Measurements from ENCODE around the gene TOM1L1.

Gene TOM1L1

GRCh38 chr17:54891176-54891821, 9.4 kb upstream of the TOM1L1 start:
- TF ChIP-seq POLR2A (IDR thresholded peaks at IDR 0.05; ENCODE audit: low read depth, low read length) = no peak
- no peak for TF ChIP-seq PAX5 (IDR thresholded peaks at IDR 0.05; ENCODE audit: insufficient read depth, low read length, severe bottlenecking)
- TF ChIP-seq TAF1 (IDR thresholded peaks at IDR 0.05; ENCODE audit: low read depth, low read length) = no peak
- no peak for TF ChIP-seq POU2F2 (IDR thresholded peaks at IDR 0.05; ENCODE audit: low read depth, low read length)
- no peak for TF ChIP-seq POLR2AphosphoS5 (IDR thresholded peaks at IDR 0.05; ENCODE audit: low read depth, low read length)
- no peak for TF ChIP-seq SPI1 (IDR thresholded peaks at IDR 0.05; ENCODE audit: low read depth, low read length)
- FAIRE-seq (no peak), DNase-seq (ENCODE audit: insufficient read length, low spot score) (peak; percentile 12)

- TF ChIP-seq SPI1 (IDR thresholded peaks at IDR 0.05; ENCODE audit: low read depth, low read length) = no peak
- TF ChIP-seq POLR2AphosphoS5 (IDR thresholded peaks at IDR 0.05; ENCODE audit: low read depth, low read length) = no peak
- TF ChIP-seq TAF1 (IDR thresholded peaks at IDR 0.05; ENCODE audit: low read depth, low read length) = no peak
- TF ChIP-seq PAX5 (IDR thresholded peaks at IDR 0.05; ENCODE audit: insufficient read depth, low read length, severe bottlenecking) = no peak
- no peak for TF ChIP-seq POLR2A (IDR thresholded peaks at IDR 0.05; ENCODE audit: low read depth, low read length)
- TF ChIP-seq POU2F2 (IDR thresholded peaks at IDR 0.05; ENCODE audit: low read depth, low read length) = no peak
- FAIRE-seq = no peak
These were observed 8.3 kb upstream of the TOM1L1 start for GRCh38 chr17:54892360-54892759.

GRCh38 chr17:54898576-54898975, 2.1 kb upstream of the TOM1L1 start:
- TF ChIP-seq POLR2AphosphoS5 (IDR thresholded peaks at IDR 0.05; ENCODE audit: low read depth, low read length) (no peak), POU2F2 (IDR thresholded peaks at IDR 0.05; ENCODE audit: low read depth, low read length) (no peak), TAF1 (IDR thresholded peaks at IDR 0.05; ENCODE audit: low read depth, low read length) (no peak), SPI1 (IDR thresholded peaks at IDR 0.05; ENCODE audit: low read depth, low read length) (no peak), PAX5 (IDR thresholded peaks at IDR 0.05; ENCODE audit: insufficient read depth, low read length, severe bottlenecking) (no peak), POLR2A (IDR thresholded peaks at IDR 0.05; ENCODE audit: low read depth, low read length) (no peak)

More at GRCh38 chr17:54892360-54892759, 8.3 kb upstream of the TOM1L1 start:
- DNase-seq (ENCODE audit: insufficient read length, low spot score) = no peak

GRCh38 chr17:54899201-54899600, 1.5 kb upstream of the TOM1L1 start:
- DNase-seq (ENCODE audit: insufficient read length, low spot score) (no peak), FAIRE-seq (no peak)
- TF ChIP-seq SPI1 (IDR thresholded peaks at IDR 0.05; ENCODE audit: low read depth, low read length) = no peak

More at GRCh38 chr17:54898576-54898975, 2.1 kb upstream of the TOM1L1 start:
- FAIRE-seq (no peak), DNase-seq (ENCODE audit: insufficient read length, low spot score) (no peak)

- FAIRE-seq (no peak), DNase-seq (ENCODE audit: insufficient read length, low spot score) (no peak)
- TF ChIP-seq TAF1 (IDR thresholded peaks at IDR 0.05; ENCODE audit: low read depth, low read length) = no peak
- TF ChIP-seq SPI1 (IDR thresholded peaks at IDR 0.05; ENCODE audit: low read depth, low read length) = no peak
- TF ChIP-seq POLR2A (IDR thresholded peaks at IDR 0.05; ENCODE audit: low read depth, low read length) = no peak
- no peak for TF ChIP-seq PAX5 (IDR thresholded peaks at IDR 0.05; ENCODE audit: insufficient read depth, low read length, severe bottlenecking)
- no peak for TF ChIP-seq POU2F2 (IDR thresholded peaks at IDR 0.05; ENCODE audit: low read depth, low read length)
- TF ChIP-seq POLR2AphosphoS5 (IDR thresholded peaks at IDR 0.05; ENCODE audit: low read depth, low read length) = no peak
These were observed 763 bp upstream of the TOM1L1 start for GRCh38 chr17:54899721-54900456.

- TF ChIP-seq PAX5 (IDR thresholded peaks at IDR 0.05; ENCODE audit: insufficient read depth, low read length, severe bottlenecking) (no peak), POU2F2 (IDR thresholded peaks at IDR 0.05; ENCODE audit: low read depth, low read length) (no peak), POLR2A (IDR thresholded peaks at IDR 0.05; ENCODE audit: low read depth, low read length) (no peak), POLR2AphosphoS5 (IDR thresholded peaks at IDR 0.05; ENCODE audit: low read depth, low read length) (no peak), SPI1 (IDR thresholded peaks at IDR 0.05; ENCODE audit: low read depth, low read length) (no peak), TAF1 (IDR thresholded peaks at IDR 0.05; ENCODE audit: low read depth, low read length) (no peak)
- FAIRE-seq (no peak), DNase-seq (ENCODE audit: insufficient read length, low spot score) (no peak)
These were observed 674 bp downstream of the TOM1L1 start for GRCh38 chr17:54901230-54901822.

GRCh38 chr17:54902017-54902416, 1.4 kb downstream of the TOM1L1 start:
- no peak for TF ChIP-seq PAX5 (IDR thresholded peaks at IDR 0.05; ENCODE audit: insufficient read depth, low read length, severe bottlenecking)
- FAIRE-seq (no peak), DNase-seq (ENCODE audit: insufficient read length, low spot score) (no peak)

- no peak for DNase-seq (ENCODE audit: insufficient read length, low spot score)
- TF ChIP-seq POLR2AphosphoS5 (IDR thresholded peaks at IDR 0.05; ENCODE audit: low read depth, low read length) (no peak), TAF1 (IDR thresholded peaks at IDR 0.05; ENCODE audit: low read depth, low read length) (no peak), POLR2A (IDR thresholded peaks at IDR 0.05; ENCODE audit: low read depth, low read length) (no peak)
- FAIRE-seq = no peak
These were observed 2.0 kb downstream of the TOM1L1 start for GRCh38 chr17:54902611-54903010.

- DNase-seq (ENCODE audit: insufficient read length, low spot score) (no peak), FAIRE-seq (no peak)
- TF ChIP-seq TAF1 (IDR thresholded peaks at IDR 0.05; ENCODE audit: low read depth, low read length) (no peak), POLR2AphosphoS5 (IDR thresholded peaks at IDR 0.05; ENCODE audit: low read depth, low read length) (no peak), SPI1 (IDR thresholded peaks at IDR 0.05; ENCODE audit: low read depth, low read length) (no peak), PAX5 (IDR thresholded peaks at IDR 0.05; ENCODE audit: insufficient read depth, low read length, severe bottlenecking) (no peak), POU2F2 (IDR thresholded peaks at IDR 0.05; ENCODE audit: low read depth, low read length) (no peak), POLR2A (IDR thresholded peaks at IDR 0.05; ENCODE audit: low read depth, low read length) (no peak)
These were observed 2.7 kb downstream of the TOM1L1 start for GRCh38 chr17:54903375-54903774.

- FAIRE-seq (no peak), DNase-seq (ENCODE audit: insufficient read length, low spot score) (no peak)
- TF ChIP-seq POU2F2 (IDR thresholded peaks at IDR 0.05; ENCODE audit: low read depth, low read length) = no peak
- TF ChIP-seq POLR2AphosphoS5 (IDR thresholded peaks at IDR 0.05; ENCODE audit: low read depth, low read length) = no peak
- no peak for TF ChIP-seq TAF1 (IDR thresholded peaks at IDR 0.05; ENCODE audit: low read depth, low read length)
- TF ChIP-seq PAX5 (IDR thresholded peaks at IDR 0.05; ENCODE audit: insufficient read depth, low read length, severe bottlenecking) = no peak
- no peak for TF ChIP-seq POLR2A (IDR thresholded peaks at IDR 0.05; ENCODE audit: low read depth, low read length)
- TF ChIP-seq SPI1 (IDR thresholded peaks at IDR 0.05; ENCODE audit: low read depth, low read length) = no peak
These were observed 6.0 kb downstream of the TOM1L1 start for GRCh38 chr17:54906683-54907082.

Data from GM12891 (cell line).